Stimulated activated CD4-positive, alpha-beta T cell treated with anti-CD3 and anti-CD28 coated beads, Interleukin-12 subunit alpha, Interleukin-12 subunit beta, amount 100 ng/mL, for 4 hours (primary cell): ENCODE measurements around the gene PRSS33.

ENCODE experiments used
- DNase-seq: peaks from one replicate; pipeline ENCODE4 v3.0.0-alpha.2; 2020

The PRSS33 gene

GRCh38 chr16:2776500-2777139, 10.7 kb downstream of the PRSS33 start:
- DNase-seq, result peak; percentile 41

- no peak for DNase-seq
Measured at GRCh38 chr16:2775765-2776499, 11.4 kb downstream of the PRSS33 start.

GRCh38 chr16:2775131-2775716, 12.1 kb downstream of the PRSS33 start:
- DNase-seq, result no peak

GRCh38 chr16:2774161-2774891, 13.0 kb downstream of the PRSS33 start:
- DNase-seq, result no peak

- DNase-seq, result no peak
Measured at GRCh38 chr16:2773188-2773968, 14.0 kb downstream of the PRSS33 start.

DNA sequence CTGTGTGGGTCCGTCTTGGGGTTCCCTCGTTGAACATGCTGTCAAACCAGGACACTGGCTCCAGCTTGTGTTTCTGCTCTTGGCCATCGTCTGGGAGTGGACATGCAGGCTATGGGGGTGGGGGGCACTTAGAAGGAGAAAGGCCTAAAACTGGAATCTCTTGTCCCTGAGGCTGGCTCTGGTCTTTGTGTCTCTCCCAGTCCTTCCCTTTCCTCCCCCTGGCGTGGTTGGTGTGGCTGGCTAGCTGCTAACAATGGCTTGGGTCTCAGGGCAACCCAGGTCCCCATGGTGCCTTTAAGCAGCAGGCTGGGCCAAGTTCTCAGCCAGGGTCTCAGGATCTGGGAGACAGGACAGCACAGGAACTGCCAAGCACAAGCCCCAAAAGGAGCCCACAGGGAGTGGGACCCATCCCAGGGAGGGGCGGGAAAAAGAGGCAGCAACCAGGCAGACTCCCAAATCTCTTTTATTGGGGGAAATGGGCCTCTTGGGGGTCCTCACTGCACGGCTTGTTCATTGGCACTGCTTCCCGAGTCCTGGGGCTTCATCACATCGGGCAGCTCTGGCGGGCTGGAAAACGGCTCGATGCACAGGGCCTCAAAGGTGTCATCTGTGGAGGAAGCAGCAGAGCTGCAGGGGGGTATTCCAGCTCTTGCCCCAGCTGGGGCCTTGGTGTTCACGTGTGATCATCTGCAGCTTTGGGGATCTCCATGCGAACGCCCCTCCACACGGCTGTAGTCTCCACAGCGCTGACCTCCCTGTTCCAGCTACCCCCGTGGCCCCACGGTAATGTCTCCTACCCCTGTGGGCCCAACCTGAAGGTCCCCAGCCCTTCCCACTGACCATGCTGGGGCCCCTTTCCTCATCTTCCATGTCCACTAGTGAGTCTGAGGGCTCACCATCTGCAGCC, 15.6 kb downstream of the PRSS33 start:
- DNase-seq, result no peak

DNA sequence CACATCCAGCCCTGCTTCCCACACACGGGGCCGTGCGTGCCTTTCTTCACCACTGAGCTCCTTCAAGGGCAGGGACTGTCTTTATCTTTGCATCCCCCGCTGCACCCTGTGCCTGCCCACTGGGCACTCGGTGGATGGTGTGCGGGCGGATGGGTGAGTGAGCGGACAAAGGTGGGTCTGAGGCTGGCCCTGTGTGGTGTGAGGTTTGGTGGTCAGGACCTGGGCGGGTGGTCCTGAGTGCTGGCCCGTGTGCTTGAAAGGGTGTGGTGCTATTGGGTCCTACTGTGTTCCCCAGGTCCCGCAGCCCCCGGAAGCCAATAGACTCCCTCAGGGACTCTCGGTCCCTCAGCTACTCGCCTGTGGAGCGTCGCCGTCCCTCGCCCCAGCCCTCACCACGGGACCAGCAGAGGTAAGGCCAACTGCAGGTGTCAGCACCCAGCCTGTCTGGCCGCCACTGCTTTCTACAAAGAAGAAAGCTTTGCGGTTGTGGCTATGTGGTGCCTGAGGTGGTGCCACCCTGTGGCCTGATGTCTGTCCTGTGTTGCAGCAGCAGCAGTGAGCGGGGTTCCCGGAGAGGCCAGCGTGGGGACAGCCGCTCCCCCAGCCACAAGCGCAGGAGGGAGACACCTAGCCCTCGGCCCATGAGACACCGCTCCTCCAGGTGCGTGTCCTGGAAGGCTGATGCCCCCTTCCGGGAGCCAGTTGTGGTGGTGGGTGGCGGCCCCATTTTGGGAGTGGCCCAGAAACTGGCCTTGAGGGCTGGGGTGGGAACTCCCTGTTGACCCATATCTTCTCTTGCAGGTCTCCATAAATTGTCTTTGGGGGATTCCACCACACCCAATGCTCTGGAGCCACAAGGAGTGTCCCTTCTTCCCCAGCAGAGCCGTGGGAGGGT, 17.1 kb downstream of the PRSS33 start:
- DNase-seq, result no peak

GRCh38 chr16:2769675-2770056, 17.7 kb downstream of the PRSS33 start:
- no peak for DNase-seq

- no peak for DNase-seq
Measured at GRCh38 chr16:2769100-2769529, 18.2 kb downstream of the PRSS33 start.

GRCh38 chr16:2768403-2769089, 18.8 kb downstream of the PRSS33 start:
- no peak for DNase-seq

DNA sequence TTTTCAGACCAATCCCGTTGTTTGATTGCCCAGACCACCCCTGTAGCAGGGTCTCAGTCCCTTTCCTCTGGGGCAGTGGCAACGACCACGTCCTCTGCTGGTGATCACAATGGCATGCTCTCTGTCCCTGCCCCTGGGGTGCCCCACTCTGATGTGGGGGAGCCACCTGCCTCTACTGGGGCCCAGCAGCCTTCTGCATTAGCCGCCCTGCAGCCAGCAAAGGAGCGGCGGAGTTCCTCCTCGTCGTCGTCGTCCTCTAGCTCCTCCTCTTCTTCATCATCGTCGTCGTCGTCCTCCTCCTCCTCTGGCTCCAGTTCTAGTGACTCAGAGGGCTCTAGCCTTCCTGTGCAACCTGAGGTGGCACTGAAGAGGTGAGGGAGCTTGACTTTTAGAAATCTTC, 19.5 kb downstream of the PRSS33 start:
- DNase-seq, result no peak

DNA sequence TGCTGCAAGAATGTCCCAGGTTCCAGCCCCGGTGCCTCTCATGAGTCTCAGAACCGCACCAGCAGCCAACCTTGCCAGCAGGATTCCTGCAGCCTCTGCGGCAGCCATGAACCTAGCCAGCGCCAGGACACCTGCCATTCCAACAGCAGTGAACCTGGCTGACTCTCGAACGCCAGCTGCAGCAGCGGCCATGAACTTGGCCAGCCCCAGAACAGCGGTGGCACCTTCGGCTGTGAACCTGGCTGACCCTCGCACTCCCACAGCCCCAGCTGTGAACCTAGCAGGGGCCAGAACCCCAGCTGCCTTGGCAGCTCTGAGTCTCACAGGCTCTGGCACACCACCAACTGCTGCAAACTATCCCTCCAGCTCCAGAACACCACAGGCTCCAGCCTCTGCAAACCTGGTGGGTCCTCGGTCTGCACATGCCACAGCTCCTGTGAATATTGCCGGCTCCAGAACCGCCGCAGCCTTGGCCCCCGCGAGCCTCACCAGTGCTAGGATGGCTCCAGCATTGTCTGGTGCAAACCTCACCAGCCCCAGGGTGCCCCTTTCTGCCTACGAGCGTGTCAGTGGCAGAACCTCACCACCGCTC, 20.1 kb downstream of the PRSS33 start:
- no peak for DNase-seq

- DNase-seq, result no peak
Measured at GRCh38 chr16:2766430-2767139, 20.8 kb downstream of the PRSS33 start.

DNA sequence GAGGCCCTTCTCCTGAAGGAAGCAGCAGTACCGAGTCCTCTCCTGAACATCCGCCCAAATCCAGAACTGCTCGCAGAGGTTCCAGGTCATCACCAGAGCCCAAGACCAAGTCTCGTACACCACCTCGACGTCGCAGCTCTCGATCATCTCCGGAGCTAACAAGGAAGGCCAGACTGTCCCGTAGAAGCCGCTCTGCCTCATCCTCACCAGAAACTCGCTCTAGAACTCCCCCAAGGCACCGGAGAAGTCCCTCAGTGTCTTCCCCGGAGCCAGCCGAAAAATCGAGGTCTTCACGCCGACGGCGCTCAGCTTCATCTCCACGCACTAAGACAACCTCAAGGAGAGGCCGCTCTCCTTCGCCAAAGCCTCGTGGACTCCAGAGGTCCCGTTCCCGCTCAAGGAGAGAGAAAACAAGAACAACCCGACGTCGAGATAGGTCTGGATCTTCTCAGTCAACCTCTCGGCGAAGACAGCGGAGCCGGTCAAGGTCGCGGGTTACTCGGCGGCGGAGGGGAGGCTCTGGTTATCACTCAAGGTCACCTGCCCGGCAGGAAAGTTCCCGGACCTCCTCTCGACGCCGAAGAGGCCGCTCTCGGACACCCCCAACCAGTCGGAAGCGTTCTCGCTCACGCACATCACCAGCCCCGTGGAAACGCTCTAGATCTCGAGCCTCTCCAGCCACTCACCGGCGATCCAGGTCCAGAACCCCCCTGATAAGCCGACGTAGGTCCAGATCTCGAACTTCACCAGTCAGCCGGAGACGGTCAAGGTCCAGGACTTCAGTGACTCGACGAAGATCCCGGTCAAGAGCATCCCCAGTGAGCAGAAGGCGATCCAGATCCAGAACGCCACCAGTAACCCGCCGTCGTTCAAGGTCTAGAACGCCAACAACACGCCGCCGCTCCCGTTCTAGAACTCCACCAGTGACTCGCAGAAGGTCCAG, 21.6 kb downstream of the PRSS33 start:
- no peak for DNase-seq

GRCh38 chr16:2764718-2765117, 22.6 kb downstream of the PRSS33 start:
- DNase-seq, result no peak

DNA sequence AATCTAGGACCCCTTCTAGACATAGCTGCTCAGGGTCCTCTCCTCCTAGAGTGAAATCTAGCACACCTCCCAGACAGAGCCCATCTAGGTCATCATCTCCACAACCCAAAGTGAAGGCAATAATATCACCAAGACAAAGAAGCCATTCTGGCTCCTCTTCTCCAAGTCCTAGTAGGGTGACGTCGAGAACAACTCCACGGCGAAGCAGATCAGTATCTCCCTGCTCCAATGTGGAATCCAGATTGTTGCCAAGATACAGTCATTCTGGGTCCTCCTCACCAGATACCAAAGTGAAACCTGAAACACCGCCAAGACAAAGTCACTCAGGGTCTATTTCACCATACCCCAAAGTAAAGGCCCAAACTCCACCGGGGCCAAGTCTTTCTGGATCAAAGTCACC, 24.2 kb downstream of the PRSS33 start:
- no peak for DNase-seq

- DNase-seq, result no peak
Measured at GRCh38 chr16:2762711-2763110, 24.6 kb downstream of the PRSS33 start.
